Measurements from ENCODE around the gene SORBS2. TPM values are rescaled to one million over a fixed set of nuclear protein-coding genes. Genes with fewer than 3 reads are reported as not detected.

SORBS2 gene
- total and polyA plus RNA-seq, 2 donors (not counting 1 experiment from before 2014, with no cell fraction given): 0.33 to 3.0 TPM

DNA sequence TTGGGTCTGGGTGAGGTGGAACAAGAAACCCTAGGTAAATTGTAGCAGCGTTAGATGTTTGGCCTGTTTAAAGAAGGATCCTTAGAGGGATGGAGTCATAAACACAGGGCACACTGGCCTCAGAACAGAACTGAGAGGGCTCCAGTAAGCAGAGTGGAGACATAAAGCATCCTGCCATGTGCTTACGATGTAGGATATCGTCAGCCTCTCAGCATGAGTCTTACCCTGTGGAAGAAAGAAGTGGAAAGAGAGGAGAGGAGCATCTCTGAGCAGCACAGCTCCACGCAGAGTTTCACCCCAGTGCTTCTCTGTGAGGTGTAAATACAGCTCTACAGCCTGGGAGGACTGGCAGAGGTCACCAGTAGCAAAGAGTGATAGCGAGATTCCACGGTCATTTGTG, 27.8 kb upstream of the SORBS2 start:
- H3K79me2 ChIP-seq (ENCODE audit: control insufficient read depth, insufficient read depth, low read length): no peaks in the 10 kb centered on the region
- H2AFZ ChIP-seq (ENCODE audit: low read length): no peak overlapping the region

DNA sequence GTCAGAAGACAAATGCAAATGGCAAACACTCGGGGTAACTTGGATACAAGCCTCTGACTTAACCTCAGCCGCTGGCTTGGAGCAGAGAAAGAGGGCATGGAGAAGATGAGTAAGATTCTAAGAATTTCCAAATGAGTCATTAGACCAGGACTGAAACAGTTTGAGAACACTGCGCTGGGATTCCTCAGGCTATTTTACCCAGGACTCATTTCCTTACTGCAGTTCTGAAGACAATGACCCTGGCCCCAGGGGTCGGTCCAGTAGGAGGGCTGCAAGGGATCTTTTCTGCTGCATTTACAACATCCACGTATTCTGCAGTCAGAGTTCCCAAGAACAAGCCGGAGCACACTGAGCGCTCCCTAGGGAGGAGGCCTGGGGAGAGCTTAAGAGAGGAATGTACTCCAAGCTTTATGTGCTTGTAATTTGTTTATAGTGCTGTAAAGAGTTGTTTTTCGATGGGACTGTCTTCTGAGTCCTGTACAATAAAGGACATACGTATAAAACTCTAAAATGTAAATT, 27.3 kb upstream of the SORBS2 start:
- no peak overlapping the region for H3K4me3 ChIP-seq (replicated peaks in 1 of 4; ENCODE audit: control extremely low read depth in 1 of 4, insufficient read depth in 1 of 4, low read depth in 3 of 4, low read length in 4 of 4)
- DNase-seq (ENCODE audit: low read depth in 2 of 2): peak; percentile 95 to 97

More for the DNA sequence above, 27.8 kb upstream of the SORBS2 start:
- Histone ChIP-seq H3K4me2 (ENCODE audit: extremely low read depth, insufficient read depth, low read length) (peak overlapping the region; percentile 61), H3K27ac (ENCODE audit: insufficient read depth, low read length) (peak overlapping the region; percentile 75), H3K9ac (ENCODE audit: insufficient read depth, low read length) (peak overlapping the region; percentile 16), H3K27me3 (ENCODE audit: control insufficient read depth, insufficient read depth, low read length) (no peaks in the 10 kb centered on the region), H3K4me1 (ENCODE audit: control insufficient read depth, extremely low read depth, insufficient read depth, low read length) (peaks cover 19% of the 10 kb centered on the region), H4K20me1 (ENCODE audit: control insufficient read depth, extremely low read depth, insufficient read depth, low read length) (no peaks in the 10 kb centered on the region), H3K9me3 (ENCODE audit: control insufficient read depth, insufficient read depth, low read depth, low read length) (no peaks in the 10 kb centered on the region), H3K4me3 (replicated peaks in 1 of 4; ENCODE audit: control extremely low read depth in 1 of 4, insufficient read depth in 1 of 4, low read depth in 3 of 4, low read length in 4 of 4) (no peak overlapping the region), H3K36me3 (ENCODE audit: control insufficient read depth, insufficient read depth, low read length) (no peaks in the 10 kb centered on the region)
- peak in 1 of 2 donors; percentile 16 for DNase-seq (ENCODE audit: low read depth in 2 of 2)
- TF ChIP-seq EZH2 (IDR thresholded peaks at IDR 0.05; ENCODE audit: low read length, missing control alignments): no peak
- TF ChIP-seq, protein P1, sequence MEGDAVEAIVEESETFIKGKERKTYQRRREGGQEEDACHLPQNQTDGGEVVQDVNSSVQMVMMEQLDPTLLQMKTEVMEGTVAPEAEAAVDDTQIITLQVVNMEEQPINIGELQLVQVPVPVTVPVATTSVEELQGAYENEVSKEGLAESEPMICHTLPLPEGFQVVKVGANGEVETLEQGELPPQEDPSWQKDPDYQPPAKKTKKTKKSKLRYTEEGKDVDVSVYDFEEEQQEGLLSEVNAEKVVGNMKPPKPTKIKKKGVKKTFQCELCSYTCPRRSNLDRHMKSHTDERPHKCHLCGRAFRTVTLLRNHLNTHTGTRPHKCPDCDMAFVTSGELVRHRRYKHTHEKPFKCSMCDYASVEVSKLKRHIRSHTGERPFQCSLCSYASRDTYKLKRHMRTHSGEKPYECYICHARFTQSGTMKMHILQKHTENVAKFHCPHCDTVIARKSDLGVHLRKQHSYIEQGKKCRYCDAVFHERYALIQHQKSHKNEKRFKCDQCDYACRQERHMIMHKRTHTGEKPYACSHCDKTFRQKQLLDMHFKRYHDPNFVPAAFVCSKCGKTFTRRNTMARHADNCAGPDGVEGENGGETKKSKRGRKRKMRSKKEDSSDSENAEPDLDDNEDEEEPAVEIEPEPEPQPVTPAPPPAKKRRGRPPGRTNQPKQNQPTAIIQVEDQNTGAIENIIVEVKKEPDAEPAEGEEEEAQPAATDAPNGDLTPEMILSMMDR (conservative IDR thresholded peaks at IDR 0.05 in 1 of 2, IDR thresholded peaks at IDR 0.05 in 1 of 2; ENCODE audit: low read depth in 1 of 2, low read length in 2 of 2): no peak

DNA sequence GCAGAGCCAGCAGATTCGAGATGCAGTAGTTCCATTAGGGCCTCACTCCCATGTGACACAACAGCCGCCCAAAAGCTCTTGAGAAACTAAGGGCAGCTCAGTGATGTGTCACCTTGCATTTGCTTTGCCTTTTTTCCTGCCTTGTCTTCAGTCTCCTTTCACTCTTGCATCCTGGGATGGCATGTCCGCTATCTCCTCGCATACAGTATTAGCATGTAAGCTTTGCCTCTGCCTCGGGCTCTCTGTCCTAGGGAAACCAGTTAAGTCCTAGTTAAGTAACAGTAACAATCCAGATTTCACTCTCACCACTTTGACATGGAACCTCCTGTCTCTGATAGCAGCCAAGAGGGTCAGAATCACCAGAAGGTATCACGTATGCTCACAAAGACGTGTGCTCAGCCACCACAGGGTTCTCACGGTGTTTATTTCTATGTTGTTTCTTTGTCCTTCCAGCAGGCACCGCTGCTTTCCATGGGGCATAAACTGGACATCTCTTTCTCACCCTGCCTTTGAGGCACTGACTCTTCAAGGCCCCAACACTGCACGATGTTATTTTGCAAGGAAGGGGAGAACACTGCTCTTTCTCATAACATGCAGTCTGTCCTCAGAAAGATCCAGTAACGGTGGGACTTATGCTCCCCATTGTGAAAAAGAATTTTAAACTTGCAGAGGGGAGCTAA, 26.7 kb upstream of the SORBS2 start:
- peak overlapping the region; percentile 41 for H3K4me2 ChIP-seq (ENCODE audit: extremely low read depth, insufficient read depth, low read length)
- DNase-seq (ENCODE audit: low read depth in 2 of 2): no peak
- peak overlapping the region; percentile 75 for H3K27ac ChIP-seq (ENCODE audit: insufficient read depth, low read length)
- no peaks in the 10 kb centered on the region for H3K27me3 ChIP-seq (ENCODE audit: control insufficient read depth, insufficient read depth, low read length)
- no peaks in the 10 kb centered on the region for H3K9me3 ChIP-seq (ENCODE audit: control insufficient read depth, insufficient read depth, low read depth, low read length)
- H2AFZ ChIP-seq (ENCODE audit: low read length): peak overlapping the region; percentile 46
- H3K79me2 ChIP-seq (ENCODE audit: control insufficient read depth, insufficient read depth, low read length): no peaks in the 10 kb centered on the region
- H3K4me1 ChIP-seq (ENCODE audit: control insufficient read depth, extremely low read depth, insufficient read depth, low read length): peaks cover 19% of the 10 kb centered on the region
- no peak overlapping the region for H3K9ac ChIP-seq (ENCODE audit: insufficient read depth, low read length)
- H4K20me1 ChIP-seq (ENCODE audit: control insufficient read depth, extremely low read depth, insufficient read depth, low read length): no peaks in the 10 kb centered on the region
- H3K36me3 ChIP-seq (ENCODE audit: control insufficient read depth, insufficient read depth, low read length): no peaks in the 10 kb centered on the region
- TF ChIP-seq, protein P1 (conservative IDR thresholded peaks at IDR 0.05 in 1 of 2, IDR thresholded peaks at IDR 0.05 in 1 of 2; ENCODE audit: low read depth in 1 of 2, low read length in 2 of 2): no peak
- no peak for TF ChIP-seq EZH2 (IDR thresholded peaks at IDR 0.05; ENCODE audit: low read length, missing control alignments)
- H3K4me3 ChIP-seq (replicated peaks in 1 of 4; ENCODE audit: control extremely low read depth in 1 of 4, insufficient read depth in 1 of 4, low read depth in 3 of 4, low read length in 4 of 4): no peak overlapping the region

More for the DNA sequence above, 27.3 kb upstream of the SORBS2 start:
- no peaks in the 10 kb centered on the region for H3K27me3 ChIP-seq (ENCODE audit: control insufficient read depth, insufficient read depth, low read length)
- no peak for TF ChIP-seq EZH2 (IDR thresholded peaks at IDR 0.05; ENCODE audit: low read length, missing control alignments)
- TF ChIP-seq, protein P1 (conservative IDR thresholded peaks at IDR 0.05 in 1 of 2, IDR thresholded peaks at IDR 0.05 in 1 of 2; ENCODE audit: low read depth in 1 of 2, low read length in 2 of 2): no peak
- H3K4me2 ChIP-seq (ENCODE audit: extremely low read depth, insufficient read depth, low read length): peak overlapping the region; percentile 61
- no peak overlapping the region for H2AFZ ChIP-seq (ENCODE audit: low read length)
- H3K9ac ChIP-seq (ENCODE audit: insufficient read depth, low read length): no peak overlapping the region
- H3K27ac ChIP-seq (ENCODE audit: insufficient read depth, low read length): peak overlapping the region; percentile 75
- H3K36me3 ChIP-seq (ENCODE audit: control insufficient read depth, insufficient read depth, low read length): no peaks in the 10 kb centered on the region
- H3K9me3 ChIP-seq (ENCODE audit: control insufficient read depth, insufficient read depth, low read depth, low read length): no peaks in the 10 kb centered on the region
- peaks cover 19% of the 10 kb centered on the region for H3K4me1 ChIP-seq (ENCODE audit: control insufficient read depth, extremely low read depth, insufficient read depth, low read length)
- no peaks in the 10 kb centered on the region for H3K79me2 ChIP-seq (ENCODE audit: control insufficient read depth, insufficient read depth, low read length)
- H4K20me1 ChIP-seq (ENCODE audit: control insufficient read depth, extremely low read depth, insufficient read depth, low read length): no peaks in the 10 kb centered on the region

Measured in fibroblast of lung (primary cell).